GM12874 (cell line): Measurements from ENCODE around the gene SDK1.

Source experiments
- CTCF ChIP-seq: IDR thresholded peaks from 2 replicates; pipeline ENCODE4 v1.5.1; 2011; ENCODE audit warnings: low read depth, mild to moderate bottlenecking, control low read depth, low read length, moderate library complexity; ENCODE audit not compliant: insufficient read depth

SDK1 gene

GRCh38 chr7:3649250-3649649 is 348.2 kb downstream of the SDK1 start:
- TF ChIP-seq CTCF, result no peak

GRCh38 chr7:3649678-3650440 is 348.8 kb downstream of the SDK1 start:
- TF ChIP-seq CTCF, result no peak

- no peak for TF ChIP-seq CTCF
Measured at GRCh38 chr7:3650844-3651243, 349.8 kb downstream of the SDK1 start.

GRCh38 chr7:3655635-3656034 is 354.6 kb downstream of the SDK1 start:
- no peak for TF ChIP-seq CTCF

GRCh38 chr7:3657206-3657605 is 356.2 kb downstream of the SDK1 start:
- TF ChIP-seq CTCF, result no peak

- TF ChIP-seq CTCF, result no peak
Measured at GRCh38 chr7:3668743-3669142, 367.7 kb downstream of the SDK1 start.

GRCh38 chr7:3670898-3671297 is 369.8 kb downstream of the SDK1 start:
- no peak for TF ChIP-seq CTCF
